Measurements from ENCODE around the gene ABHD14A. TPM values are rescaled to one million over a fixed set of nuclear protein-coding genes. Genes with fewer than 3 reads are reported as not detected.

The ABHD14A gene
- total and polyA plus RNA-seq, 10 donors: 8.7 to 26.7 (median 15.0) TPM

GRCh38 chr3:51933471-51934138 lies 41.3 kb upstream of the ABHD14A start:
- Histone ChIP-seq H3K9me3 (no peaks in the 10 kb centered on the region), H3K4me1 (no peaks in the 10 kb centered on the region), H3K4me3 (no peak overlapping the region), H3K27ac (no peak overlapping the region), H3K27me3 (replicated peaks in 1 of 7) (no peaks in the 10 kb centered on the region), H3K36me3 (peaks cover 5 to 80% (median 65%) of the 10 kb centered on the region in 6 donors)
- TF ChIP-seq POLR2A (IDR thresholded peaks at IDR 0.05): no peak
- TF ChIP-seq, protein P1, sequence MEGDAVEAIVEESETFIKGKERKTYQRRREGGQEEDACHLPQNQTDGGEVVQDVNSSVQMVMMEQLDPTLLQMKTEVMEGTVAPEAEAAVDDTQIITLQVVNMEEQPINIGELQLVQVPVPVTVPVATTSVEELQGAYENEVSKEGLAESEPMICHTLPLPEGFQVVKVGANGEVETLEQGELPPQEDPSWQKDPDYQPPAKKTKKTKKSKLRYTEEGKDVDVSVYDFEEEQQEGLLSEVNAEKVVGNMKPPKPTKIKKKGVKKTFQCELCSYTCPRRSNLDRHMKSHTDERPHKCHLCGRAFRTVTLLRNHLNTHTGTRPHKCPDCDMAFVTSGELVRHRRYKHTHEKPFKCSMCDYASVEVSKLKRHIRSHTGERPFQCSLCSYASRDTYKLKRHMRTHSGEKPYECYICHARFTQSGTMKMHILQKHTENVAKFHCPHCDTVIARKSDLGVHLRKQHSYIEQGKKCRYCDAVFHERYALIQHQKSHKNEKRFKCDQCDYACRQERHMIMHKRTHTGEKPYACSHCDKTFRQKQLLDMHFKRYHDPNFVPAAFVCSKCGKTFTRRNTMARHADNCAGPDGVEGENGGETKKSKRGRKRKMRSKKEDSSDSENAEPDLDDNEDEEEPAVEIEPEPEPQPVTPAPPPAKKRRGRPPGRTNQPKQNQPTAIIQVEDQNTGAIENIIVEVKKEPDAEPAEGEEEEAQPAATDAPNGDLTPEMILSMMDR (IDR thresholded peaks at IDR 0.05 in 8 of 11, conservative IDR thresholded peaks at IDR 0.05 in 3 of 11): no peak
- TF ChIP-seq POLR2AphosphoS5 (IDR thresholded peaks at IDR 0.05): no peak
- intact Hi-C loops (cut with DNase I; ENCODE audit: low total_unique reads): no loop called here
- peak; percentile 45 for DNase-seq
- 89 to 100% (median 94%) methylated on average over 13 of the region's 13 CpGs for WGBS, 5 donors

- Histone ChIP-seq H3K4me1 (peaks cover 0 to 3% (median 0%) of the 10 kb centered on the region in 6 donors), H3K27ac (no peak overlapping the region), H3K9me3 (no peaks in the 10 kb centered on the region), H3K36me3 (peaks cover 5 to 87% (median 67%) of the 10 kb centered on the region in 6 donors), H3K27me3 (replicated peaks in 1 of 7) (no peaks in the 10 kb centered on the region), H3K4me3 (no peak overlapping the region)
- peak; percentile 52 for DNase-seq
- WGBS, 5 donors: 93 to 97% (median 95%) methylated on average over 4 to 11 of the region's 11 CpGs
- no peak for TF ChIP-seq POLR2AphosphoS5 (IDR thresholded peaks at IDR 0.05)
- TF ChIP-seq, protein P1 (IDR thresholded peaks at IDR 0.05 in 8 of 11, conservative IDR thresholded peaks at IDR 0.05 in 3 of 11): no peak
- no peak for TF ChIP-seq POLR2A (IDR thresholded peaks at IDR 0.05)
- intact Hi-C loops (cut with DNase I; ENCODE audit: low total_unique reads): no loop called here
Observed at GRCh38 chr3:51934139-51934850, 40.6 kb upstream of the ABHD14A start.

DNA sequence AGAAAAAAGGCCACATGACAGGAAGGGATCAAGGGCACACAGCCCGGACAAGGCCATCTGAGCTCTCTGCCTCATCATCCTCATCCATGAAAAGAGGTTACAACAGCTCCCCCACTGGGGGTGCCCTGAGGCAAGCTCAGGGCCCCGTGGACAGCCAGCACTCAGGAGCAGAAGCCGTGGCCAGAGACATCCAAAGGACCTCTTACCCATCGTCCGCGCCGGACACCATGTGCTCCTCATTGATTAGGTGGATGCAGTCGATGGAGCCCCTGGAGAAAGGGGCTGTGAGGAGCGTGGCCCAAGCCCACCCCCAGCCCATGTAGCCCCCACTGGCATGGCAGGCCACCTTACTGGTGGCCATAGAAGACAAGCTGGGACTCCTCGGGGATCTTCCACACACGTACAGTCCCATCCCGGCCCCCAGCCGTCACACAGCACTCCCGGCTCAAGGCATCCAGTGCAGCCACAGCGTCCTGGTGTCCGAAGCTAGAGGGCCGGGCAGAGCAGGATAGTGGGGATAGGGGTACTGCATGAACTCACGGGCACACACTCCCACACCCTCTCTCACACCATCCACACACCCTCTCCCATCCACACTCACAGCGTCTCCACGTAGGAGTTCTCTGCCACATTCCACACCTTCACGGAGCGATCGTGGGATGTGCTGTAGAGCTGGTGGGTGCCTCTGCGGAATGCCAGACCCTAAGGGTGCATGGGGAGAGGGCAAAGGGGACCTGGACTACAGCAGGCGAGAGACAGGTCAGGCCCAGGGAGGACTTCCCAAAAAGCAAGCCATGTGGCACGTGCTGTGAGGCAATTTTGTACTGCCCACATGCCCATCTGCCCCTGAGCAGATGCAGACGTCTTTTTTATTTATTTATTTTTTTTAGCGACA lies 39.6 kb upstream of the ABHD14A start:
- WGBS, 5 donors: 91 to 96% (median 94%) methylated on average over 27 to 28 of the region's 28 CpGs
- Histone ChIP-seq H3K36me3 (peaks cover 5 to 88% (median 67%) of the 10 kb centered on the region in 6 donors), H3K27me3 (replicated peaks in 1 of 7) (no peaks in the 10 kb centered on the region), H3K4me1 (peaks cover 0 to 11% (median 5%) of the 10 kb centered on the region in 6 donors), H3K9me3 (no peaks in the 10 kb centered on the region), H3K4me3 (no peak overlapping the region), H3K27ac (no peak overlapping the region)
- intact Hi-C loops (cut with DNase I; ENCODE audit: low total_unique reads): no loop called here
- TF ChIP-seq POLR2A (IDR thresholded peaks at IDR 0.05) (no peak), POLR2AphosphoS5 (IDR thresholded peaks at IDR 0.05) (no peak)
- TF ChIP-seq, protein P1 (IDR thresholded peaks at IDR 0.05 in 8 of 11, conservative IDR thresholded peaks at IDR 0.05 in 3 of 11): no peak
- peak; percentile 68 for DNase-seq

All from spleen (tissue), 11 donors.